Measurements from ENCODE around the gene STOML1.
A peak's percentile ranks its signal among the peaks of the same experiment; 100 is the strongest.

Gene STOML1

GRCh38 chr15:74013374-74013894, 21.3 kb upstream of the STOML1 start:
- DNase-seq = no peak

GRCh38 chr15:74011610-74012009, 19.5 kb upstream of the STOML1 start:
- DNase-seq = no peak

- no peak for DNase-seq
These were observed 18.9 kb upstream of the STOML1 start for GRCh38 chr15:74010929-74011540.

- DNase-seq = no peak
These were observed 16.8 kb upstream of the STOML1 start for GRCh38 chr15:74008901-74009300.

GRCh38 chr15:74007820-74008371, 15.8 kb upstream of the STOML1 start:
- no peak for DNase-seq

- DNase-seq = no peak
These were observed 14.9 kb upstream of the STOML1 start for GRCh38 chr15:74006774-74007639.

- no peak for DNase-seq
These were observed 5.9 kb upstream of the STOML1 start for GRCh38 chr15:73997986-73998385.

- DNase-seq = no peak
These were observed 4.8 kb upstream of the STOML1 start for GRCh38 chr15:73996939-73997338.

- no peak for DNase-seq
These were observed 4.2 kb upstream of the STOML1 start for GRCh38 chr15:73996267-73996666.

- DNase-seq = no peak
These were observed 3.0 kb upstream of the STOML1 start for GRCh38 chr15:73994912-73995622.

GRCh38 chr15:73994413-73994883, 2.4 kb upstream of the STOML1 start, which contains the start of gene PML:
Gene PML, plus strand, starts transcription at chr15:73994716. Its CDS starts 97 bp downstream, at chr15:73994813.
- peak; percentile 74 for DNase-seq

- no peak for DNase-seq
These were observed 1.3 kb upstream of the STOML1 start for GRCh38 chr15:73993211-73993994.

- no peak for DNase-seq
These were observed 451 bp upstream of the STOML1 start for GRCh38 chr15:73992594-73992898.

GRCh38 chr15:73991260-73991659, 835 bp downstream of the STOML1 start:
- DNase-seq = no peak

GRCh38 chr15:73990250-73991005, 1.7 kb downstream of the STOML1 start:
- DNase-seq = no peak

GRCh38 chr15:73989001-73989798, 2.9 kb downstream of the STOML1 start:
- no peak for DNase-seq

GRCh38 chr15:73988445-73988969, 3.6 kb downstream of the STOML1 start:
- no peak for DNase-seq

- no peak for DNase-seq
These were observed 4.2 kb downstream of the STOML1 start for GRCh38 chr15:73987681-73988444.

GRCh38 chr15:73987250-73987649, 4.8 kb downstream of the STOML1 start:
- DNase-seq = no peak

GRCh38 chr15:73986776-73987056, 5.4 kb downstream of the STOML1 start:
- no peak for DNase-seq

All from NCI-H1417 treated with DMSO at 0.1 percent for 48 hours (cell line).